ENCODE data around the gene AVEN.
"Not testable (repeated sequence)": the region's sequence is repeated elsewhere in the genome, so short reads cannot be mapped to it uniquely, and the experiment has no call there.

Gene AVEN, protein sequence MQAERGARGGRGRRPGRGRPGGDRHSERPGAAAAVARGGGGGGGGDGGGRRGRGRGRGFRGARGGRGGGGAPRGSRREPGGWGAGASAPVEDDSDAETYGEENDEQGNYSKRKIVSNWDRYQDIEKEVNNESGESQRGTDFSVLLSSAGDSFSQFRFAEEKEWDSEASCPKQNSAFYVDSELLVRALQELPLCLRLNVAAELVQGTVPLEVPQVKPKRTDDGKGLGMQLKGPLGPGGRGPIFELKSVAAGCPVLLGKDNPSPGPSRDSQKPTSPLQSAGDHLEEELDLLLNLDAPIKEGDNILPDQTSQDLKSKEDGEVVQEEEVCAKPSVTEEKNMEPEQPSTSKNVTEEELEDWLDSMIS

DNA sequence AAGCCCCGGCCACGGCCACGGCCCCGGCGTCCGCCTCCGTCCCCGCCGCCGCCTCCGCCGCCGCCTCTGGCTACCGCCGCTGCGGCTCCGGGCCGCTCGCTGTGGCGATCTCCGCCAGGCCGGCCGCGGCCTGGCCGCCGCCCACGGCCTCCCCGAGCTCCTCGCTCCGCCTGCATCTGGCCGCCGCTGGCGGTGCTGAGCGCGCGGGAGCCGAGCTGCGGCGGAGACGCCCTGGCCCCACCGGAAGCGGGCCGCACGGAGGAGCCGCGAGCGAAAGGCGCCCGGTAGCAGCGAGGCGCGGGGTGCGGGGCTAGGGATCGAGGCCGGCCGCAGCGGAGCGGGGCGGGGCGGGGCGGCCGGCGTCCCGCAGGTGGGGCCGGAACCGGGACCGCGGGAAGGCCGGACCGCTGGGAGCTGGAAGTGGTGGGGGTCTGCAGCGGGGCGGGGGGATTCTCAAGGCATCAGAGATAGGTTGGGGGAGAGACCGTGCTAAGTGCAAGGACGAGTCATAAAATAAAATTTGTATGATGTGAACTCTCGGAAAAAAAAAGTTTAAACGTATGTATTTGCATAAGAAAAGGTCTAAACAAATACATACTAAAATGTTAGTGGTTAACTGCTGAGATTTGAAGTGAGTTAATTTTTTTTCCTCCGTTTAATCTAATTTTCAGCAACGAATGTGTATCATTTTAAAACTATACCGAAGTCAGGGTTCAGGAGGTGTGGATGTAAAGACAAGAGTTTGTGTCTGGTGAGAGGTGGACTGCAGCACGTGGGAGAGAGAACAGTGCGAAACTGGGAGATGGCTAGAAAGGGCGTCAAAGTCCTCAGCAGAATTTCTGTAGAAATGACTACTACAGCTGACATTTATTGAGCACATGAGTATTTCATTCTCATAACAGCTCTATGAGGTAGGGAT is at the start of gene AVEN:
Gene AVEN (minus strand): TSS at position 334 of the 919 bp plus-strand sequence. CDS start 158 bp downstream, at position 176.
- no peak for DNase-seq (ENCODE audit: low read depth)

DNA sequence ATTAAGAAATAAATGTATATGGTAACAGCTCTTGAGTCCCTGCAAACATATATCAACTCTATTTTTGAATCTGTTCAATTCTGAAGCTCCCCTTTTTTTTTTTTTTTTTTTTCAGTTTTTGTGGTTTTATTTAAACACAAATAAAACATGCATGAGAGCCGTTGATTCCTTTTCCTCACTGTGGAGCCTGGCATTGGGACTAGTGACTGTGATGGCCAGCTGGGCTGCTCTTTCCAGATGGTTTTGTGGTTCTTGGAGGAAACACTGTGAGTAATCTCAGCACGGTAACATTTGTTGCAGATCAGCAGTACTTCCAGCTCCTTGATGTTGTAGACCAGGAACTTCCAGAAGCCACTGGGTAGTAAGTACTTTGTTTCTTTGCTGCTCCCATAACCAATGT is 46.7 kb upstream of the AVEN start:
- DNase-seq (ENCODE audit: low read depth) = peak; percentile 34

DNA sequence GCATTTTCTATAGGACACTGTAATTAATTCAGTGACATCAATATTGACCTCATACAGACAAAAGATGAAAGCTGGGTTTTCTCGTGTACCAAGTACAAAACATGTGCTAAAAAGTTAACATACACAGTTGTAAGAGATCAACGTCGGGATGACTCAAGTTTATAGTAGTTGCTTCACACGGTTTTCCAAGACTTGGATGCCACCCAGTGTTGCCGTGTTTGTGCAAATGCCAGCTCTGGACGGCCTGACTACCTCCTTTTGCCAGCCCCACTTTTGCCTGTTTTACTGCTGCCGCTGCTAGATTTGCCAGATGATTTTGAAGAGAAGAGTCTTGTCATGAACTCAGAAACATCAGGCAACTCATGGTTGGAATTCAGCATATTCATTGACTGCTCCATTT is 45.1 kb upstream of the AVEN start:
- peak; percentile 75 for DNase-seq (ENCODE audit: low read depth)

DNA sequence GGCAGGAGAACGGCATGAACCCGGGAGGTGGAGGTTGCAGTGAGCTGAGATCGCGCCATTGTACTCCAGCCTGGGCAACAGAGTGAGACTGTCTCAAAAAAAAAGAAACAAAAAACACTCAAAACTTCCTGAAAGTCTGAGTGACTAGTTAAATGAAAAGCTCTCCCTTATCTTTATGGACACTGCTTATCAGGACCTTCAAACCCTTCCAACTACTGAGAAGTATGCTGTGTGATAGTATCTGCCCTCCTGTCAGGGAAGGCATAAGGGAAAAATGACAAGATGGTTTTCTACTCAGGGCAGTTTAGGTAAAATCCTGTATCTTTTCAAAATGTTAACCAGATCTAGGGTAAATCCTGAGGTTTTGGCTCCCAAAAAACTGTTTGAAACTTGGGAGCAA is 40.9 kb upstream of the AVEN start:
- no peak for DNase-seq (ENCODE audit: low read depth)

DNA sequence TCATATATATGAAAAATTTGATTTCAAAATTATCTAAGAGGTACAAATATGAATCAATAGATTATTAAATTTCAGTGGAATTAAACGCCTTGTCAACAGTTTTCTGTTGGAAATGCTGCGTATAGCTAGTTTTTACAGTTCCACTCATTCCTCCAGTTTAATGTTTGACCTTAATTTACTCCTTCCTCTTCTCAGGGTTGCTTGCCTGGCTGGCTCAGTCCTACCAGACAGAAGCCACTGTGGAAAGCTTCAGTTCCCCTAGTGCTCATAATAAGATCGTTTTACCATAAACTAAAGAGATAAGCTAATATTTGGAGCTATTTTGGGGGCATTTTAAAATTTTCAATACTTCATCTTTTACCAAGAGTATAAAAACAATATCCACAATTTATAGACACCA is 39.9 kb upstream of the AVEN start:
- no peak for DNase-seq (ENCODE audit: low read depth)

DNA sequence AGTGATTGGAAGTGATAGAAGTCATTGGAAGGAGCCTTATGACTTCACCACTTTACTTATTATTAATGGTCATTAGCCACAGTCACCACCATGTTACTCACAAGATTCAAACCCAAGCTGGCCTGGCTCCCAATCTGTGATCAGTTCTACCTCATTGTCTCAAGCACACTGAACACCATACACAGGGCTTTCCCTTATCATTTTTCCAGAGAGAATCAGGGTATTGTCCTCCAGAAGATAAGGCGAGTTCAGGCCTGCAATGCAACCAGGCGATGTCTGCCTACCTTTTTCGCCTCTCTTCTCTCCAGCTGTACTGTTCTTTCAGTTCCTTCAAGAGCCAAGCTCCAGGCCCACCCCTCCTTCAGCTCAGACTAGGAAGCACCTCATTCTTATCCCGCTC is 37.8 kb upstream of the AVEN start:
- DNase-seq (ENCODE audit: low read depth) = no peak

DNA sequence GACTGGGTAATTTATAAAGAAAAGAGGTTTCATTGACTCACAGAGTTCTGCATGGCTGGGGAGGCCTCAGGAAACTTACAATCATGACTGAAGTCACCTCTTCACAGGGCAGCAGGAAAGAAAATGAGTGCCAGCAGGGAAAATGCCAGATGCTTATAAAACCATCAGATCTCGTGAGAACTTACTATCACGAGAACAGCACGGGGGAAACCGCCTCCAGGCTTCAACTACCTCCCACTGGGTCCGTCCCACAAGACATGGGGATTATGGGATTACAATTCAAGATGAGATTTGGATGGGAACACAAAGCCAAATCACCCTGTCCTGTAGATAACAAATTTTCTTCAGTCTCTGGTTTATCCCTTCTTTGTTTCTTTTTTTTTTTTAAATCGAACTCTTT is 31.0 kb upstream of the AVEN start:
- DNase-seq (ENCODE audit: low read depth) = no peak

DNA sequence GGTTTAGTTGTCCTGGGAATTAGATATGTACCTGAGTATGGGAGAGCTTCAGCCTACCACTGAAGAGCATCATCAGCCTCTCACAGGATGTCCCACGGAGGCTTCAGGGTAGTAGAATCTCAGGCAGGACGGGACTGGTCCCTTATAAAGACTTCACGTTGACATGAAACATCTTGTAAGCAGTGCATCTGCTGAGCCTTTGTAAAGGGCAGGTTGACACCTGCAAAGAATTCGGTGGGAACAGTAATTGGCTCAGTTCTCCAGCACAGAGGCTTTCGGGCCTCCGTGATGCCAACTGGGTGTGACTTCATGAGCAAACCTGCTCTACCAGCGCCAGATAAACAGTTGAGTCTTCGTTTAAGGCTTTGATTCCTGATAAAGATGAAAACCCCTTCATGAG is 26.9 kb upstream of the AVEN start:
- DNase-seq (ENCODE audit: low read depth) = no peak

DNA sequence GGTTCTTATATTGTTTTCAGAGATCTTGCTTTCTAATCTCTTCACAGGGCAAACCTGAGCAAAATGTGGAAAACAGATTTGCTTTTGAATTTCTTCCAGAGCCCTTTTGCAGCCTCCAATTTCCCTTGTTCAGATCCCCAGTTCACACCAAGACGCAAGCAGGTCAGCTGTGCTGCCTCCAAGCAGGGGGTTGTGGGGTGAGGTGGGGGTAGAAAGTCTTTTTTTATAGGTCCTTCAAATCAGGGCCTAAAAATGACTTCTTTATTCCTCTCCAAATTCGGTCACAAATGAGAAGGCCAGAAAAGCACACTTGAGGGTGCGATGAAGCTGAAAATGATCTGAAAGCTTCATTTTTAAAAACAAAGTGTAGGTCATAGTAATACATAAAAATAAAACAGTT is 26.3 kb upstream of the AVEN start:
- no peak for DNase-seq (ENCODE audit: low read depth)

DNA sequence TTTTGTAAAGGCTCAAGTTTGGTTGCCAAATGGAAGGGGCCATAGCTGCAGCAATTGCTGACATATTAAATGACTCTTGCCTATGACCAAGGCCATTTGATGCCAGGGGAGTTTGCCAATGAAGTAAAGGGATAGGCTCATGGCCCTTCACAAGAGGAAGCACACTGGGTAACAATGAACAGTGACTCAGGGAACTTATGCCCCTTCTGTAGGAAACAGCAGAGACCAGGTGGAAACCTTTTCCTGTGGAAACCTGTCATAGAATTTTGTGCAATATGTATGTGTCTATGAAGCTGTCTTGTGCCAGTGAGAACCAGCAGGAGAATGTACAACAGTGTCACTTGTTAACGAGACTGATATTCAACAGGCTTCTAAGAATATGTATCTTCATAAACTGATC is 25.4 kb upstream of the AVEN start:
- DNase-seq (ENCODE audit: low read depth) = no peak

DNA sequence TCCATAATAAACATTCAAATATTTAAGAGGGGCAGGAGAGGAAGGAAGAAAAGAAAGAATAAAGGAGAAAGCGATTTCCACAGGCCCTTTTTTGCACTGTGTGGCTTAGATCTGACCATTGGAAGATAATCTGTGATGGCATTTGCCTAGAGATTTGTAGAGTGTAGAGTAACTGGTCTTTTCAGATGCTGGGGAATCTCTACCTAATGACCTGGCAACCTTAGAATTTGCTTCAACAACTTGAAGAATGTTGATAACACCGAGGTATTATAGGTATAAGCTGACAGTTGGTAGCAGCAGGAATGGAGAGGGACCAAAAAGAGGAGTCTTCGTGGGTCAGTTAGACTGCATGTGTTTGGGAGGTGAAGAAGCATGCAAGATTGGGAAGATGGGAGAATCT is 20.9 kb upstream of the AVEN start:
- no peak for DNase-seq (ENCODE audit: low read depth)

DNA sequence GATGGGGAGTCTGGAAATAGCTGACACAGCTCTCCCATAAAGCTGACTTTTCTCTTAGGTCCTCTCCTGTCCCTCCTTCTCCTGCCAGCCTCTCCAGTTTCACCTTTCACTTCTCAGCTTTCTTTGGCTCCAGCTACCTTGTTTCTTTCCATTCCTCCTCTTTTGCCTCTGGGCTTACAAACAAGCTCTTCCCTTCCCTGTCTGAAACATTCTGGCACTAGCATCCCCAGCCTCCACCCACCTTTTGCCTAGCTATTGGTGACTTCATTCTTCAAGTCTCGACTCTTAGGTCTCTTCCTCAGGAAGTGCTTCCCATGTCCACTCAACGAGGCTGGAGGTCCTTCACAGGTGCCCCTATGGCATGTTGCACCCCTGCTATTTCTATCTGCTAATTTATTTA is 20.5 kb upstream of the AVEN start:
- no peak for DNase-seq (ENCODE audit: low read depth)

DNA sequence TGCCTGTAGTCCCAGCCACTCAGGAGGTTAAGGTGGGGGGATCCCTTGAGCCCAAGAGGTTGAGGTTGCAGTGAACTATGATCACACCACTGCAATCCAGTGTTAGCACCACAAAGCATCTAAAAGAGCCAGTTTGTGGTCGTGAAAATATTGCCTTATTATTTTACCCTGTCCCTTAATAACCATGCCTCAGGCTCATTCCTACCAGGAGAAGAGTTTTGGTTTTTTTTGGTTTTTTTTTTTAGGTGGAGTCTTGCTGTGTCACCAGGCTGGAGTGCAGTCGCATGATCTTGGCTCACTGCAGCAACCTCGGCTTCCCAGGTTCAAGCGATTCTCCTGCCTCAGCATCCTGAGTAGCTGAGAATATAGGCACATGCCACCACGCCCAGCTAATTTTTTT is 17.9 kb upstream of the AVEN start:
- no peak for DNase-seq (ENCODE audit: low read depth)

DNA sequence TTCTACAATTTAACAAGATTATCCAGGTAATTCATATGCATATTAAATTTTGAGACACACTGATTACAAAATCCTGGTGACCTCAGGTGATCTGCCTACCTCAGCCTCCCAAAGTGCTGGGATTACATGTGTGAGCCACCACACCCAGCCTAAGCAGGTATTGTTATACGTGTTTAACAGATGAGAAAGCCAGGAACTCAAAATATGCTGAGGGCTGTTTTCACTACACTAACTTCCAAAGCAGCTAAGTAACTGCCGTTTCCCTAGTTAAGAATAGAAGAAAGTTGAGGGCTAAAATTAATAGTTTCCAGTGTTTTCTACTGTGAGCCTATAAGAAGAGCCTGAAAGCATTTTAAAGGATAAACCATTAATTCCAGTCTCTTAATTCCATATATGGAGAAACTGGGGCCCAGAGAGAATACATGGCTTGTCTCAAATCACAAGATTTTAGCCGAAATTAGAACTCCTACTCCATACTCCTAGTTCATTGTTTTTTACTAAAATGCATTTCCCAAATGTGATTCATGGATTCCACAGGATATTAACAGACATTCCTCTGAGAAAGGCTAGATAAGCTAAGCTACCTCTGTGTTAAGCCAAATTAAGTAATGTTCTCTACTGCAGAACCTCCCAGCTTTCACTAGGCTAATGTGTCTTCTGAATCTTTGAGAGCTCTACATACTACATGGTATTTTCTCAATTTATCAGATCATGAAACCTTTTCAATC is 17.0 kb upstream of the AVEN start:
- peak; percentile 64 for DNase-seq (ENCODE audit: low read depth)

DNA sequence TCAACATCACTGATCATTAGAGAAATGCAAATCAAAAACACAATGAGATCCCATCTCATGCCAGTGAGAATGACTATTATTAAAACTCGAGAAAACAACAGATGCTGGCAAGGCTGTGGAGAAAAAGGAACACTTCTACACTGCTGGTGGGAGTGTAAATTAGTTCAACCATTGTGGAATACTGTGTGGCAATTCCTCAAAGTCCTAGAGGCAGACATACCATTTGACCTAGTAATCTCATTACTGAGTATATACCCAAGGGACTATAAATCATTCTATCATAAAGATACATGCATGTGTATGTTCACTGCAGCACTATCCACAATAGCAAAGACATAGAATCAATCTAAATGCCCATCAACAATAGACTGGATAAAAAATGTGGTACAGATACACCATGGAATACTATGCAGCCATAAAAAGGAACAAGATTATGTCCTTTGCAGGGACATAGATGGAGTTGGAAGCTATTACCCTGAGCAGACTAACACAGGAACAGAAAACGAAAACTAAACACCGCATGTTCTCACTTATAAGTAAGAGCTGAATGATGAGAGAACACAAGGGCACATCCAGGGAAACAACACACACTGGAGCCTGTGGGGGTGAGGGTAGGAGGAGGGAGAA is 15.2 kb upstream of the AVEN start:
- DNase-seq (ENCODE audit: low read depth) = no peak

DNA sequence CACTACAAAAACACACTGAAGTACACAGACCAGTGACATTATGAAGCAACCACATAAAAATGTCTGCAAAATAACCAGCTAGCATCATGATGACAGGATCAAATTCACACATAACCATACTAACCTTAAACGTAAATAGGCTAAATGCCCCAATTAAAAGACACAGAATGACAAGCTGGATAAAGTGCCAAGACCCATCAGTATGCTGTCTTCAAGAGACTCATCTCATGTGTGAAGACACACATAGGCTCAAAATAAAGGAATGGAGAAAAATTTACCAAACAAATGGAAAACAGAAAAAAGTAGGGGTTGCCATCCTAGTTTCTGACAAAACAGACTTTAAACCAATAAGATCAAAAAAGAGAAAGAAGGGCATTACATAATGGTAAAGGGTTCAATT is 11.4 kb upstream of the AVEN start:
- not testable (repeated sequence) for DNase-seq (ENCODE audit: low read depth)

DNA sequence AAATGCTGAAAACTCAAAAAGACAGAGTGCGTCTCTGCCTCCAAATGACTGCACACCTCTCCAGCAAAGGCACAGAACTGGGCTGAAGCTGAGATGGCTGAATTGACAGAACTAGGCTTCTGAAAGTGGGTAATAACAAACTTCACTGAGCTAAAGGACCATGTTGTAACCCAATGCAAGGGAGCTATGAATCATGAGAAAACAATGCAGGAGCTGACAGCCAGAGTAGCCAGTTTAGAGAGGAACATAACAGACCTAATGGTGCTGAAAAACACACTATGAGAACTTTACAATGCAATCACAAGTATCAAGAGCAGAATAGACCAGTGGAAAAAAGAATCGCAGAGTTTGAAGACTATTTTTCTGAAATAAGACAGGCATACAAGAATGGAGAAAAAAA is 10.1 kb upstream of the AVEN start:
- peak; percentile 54 for DNase-seq (ENCODE audit: low read depth)

DNA sequence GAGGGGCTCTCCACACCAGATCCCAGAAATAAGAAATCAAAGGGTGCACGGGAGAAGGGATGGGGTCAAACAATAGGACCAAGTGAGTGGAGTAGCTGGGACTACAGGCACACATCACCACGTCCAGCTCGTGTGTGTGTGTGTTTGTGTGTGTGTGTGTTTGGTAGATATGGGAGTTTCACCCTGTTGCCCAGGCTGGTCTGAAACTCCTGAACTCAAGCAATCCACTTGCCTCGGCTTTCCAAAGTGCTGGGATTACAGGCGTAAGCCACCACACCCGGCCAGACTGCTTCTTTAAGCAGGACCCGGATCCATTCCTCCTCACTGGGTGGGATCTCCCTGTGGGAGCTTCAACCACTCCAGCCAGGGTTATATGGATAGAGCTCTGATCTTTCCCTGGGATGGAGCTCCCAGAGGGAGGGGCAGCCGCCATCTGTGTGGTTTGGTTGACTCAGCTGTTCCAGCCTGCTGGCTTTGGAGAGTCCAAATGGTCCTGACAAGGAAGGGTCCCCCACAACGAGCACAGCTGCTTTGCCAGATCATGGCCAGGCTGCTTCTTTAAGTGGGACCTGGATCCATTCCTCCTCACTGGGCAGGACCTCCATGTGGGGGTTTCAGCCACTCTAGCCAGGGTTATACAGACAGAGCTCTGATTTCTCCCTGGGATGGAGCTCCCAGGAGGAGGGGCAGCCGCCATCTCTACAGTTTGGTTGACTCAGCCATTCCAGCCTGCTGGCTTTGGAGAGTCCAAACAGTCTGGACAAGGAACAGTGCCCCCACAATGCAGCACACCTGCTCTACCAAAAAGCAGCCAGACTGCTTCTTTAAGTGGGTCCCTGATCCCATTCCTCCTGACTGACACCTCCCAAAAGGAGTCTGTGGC is 9.1 kb upstream of the AVEN start:
- DNase-seq (ENCODE audit: low read depth) = no peak

DNA sequence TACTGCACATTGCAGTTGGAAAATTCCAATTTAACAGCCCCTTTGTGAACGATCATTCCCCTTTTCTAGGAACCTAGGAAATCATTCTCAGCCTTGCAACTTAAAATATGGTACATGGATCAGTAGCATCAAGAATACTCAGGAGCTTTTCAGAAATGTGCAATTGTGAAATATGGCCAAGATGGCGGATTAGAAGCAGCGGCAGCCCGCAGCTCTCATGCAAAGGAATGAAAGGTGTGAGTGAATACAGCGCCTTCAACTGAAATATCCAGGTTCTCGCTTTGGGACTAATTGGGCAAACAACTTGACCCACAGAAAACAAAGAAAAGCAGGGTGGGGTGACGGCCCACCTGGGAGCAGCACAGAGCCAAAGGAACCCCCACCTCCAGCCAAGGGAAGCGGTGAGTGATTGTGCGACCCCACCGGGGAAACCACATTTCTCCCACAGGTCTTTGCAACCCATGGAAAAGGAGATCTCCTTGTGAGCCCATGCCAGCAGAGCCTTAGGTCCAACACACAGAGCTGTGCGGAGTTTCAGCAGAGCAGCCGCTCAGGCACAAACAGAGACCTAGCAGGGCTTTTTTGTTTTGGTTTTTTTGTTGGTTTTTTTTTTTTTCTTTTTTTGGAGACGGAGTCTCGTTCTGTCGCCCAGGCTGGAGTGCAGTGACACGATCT is 7.6 kb upstream of the AVEN start:
- no peak for DNase-seq (ENCODE audit: low read depth)

DNA sequence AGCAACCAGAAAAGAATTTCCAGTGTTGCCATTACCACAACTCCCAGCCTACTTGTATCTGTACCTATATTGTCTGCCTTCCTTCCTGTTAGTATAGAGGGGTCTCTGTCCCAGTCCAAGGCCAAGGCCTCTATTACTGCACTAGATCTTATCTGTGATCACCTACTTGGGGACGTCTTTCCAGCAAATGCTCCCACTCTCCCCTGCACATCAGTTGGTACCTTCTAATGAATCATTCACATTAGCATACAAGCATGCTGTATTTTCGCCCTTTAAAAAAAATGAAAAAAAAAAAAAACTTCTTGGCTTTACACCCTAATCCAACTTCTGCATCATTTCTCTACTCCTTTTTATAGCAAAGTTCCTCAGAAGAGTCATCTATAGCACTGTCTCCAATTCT is 4.8 kb upstream of the AVEN start:
- no peak for DNase-seq (ENCODE audit: low read depth)

DNA sequence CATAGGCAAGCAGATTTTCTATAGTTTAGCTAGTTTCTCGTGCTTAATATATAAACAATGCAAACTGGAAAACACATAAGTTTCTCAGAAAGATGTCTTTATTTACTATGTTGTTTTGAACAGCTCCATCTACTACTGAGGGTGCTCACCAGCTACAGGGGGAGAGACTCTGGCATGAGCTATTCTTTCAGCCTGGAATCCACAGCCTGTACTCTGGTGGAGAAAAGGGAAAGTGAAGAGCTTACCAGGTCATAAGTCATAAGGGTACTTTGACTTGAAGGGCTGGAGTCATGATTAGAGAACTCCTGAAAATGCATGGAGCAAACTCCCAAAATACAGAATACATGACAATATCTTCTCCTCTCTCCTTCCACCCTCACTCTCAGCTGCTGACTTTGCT is 4.4 kb upstream of the AVEN start:
- no peak for DNase-seq (ENCODE audit: low read depth)
